C4-2B (cell line): Measurements from ENCODE around the gene GSDMA.
"Not testable (repeated sequence)": the region's sequence is repeated elsewhere in the genome, so short reads cannot be mapped to it uniquely, and the experiment has no call there.

ENCODE experiments used
- H3K27ac ChIP-seq: fragments of 450-650 bp; 2 replicates; pipeline ENCODE4 v1.5.1; 2017
- CTCF ChIP-seq: fragments of 450-650 bp; conservative IDR thresholded peaks from 2 replicates; pipeline ENCODE4 v1.5.1; 2017; ENCODE audit warnings: mild to moderate bottlenecking
- ZFX ChIP-seq: fragments of 450-650 bp; IDR thresholded peaks from 2 replicates; pipeline ENCODE4 v1.6.1; 2017

The GSDMA gene

GRCh38 chr17:40004072-40004471 is 41.3 kb downstream of the GSDMA start:
- H3K27ac ChIP-seq: no peak overlapping the region
- TF ChIP-seq CTCF (no peak), ZFX (no peak)

GRCh38 chr17:40004712-40005111 is 41.9 kb downstream of the GSDMA start:
- TF ChIP-seq CTCF: no peak
- TF ChIP-seq ZFX: no peak
- H3K27ac ChIP-seq: no peak overlapping the region

- H3K27ac ChIP-seq: no peak overlapping the region
- TF ChIP-seq CTCF (no peak), ZFX (no peak)
Measured at GRCh38 chr17:40005520-40005919, 42.7 kb downstream of the GSDMA start.

- peak overlapping the region; percentile 83 for H3K27ac ChIP-seq
Measured at GRCh38 chr17:40010946-40011500, 48.2 kb downstream of the GSDMA start.

- not testable (repeated sequence) for H3K27ac ChIP-seq
Measured at GRCh38 chr17:40012017-40012647, 49.3 kb downstream of the GSDMA start.

GRCh38 chr17:40014375-40014980 is 51.7 kb downstream of the GSDMA start:
- TF ChIP-seq CTCF: no peak
- no peak for TF ChIP-seq ZFX
- 0 out of 2 replicates have a peak overlapping the region, but pooled peaks have one; percentile 4 for H3K27ac ChIP-seq

GRCh38 chr17:40015005-40015997 is 52.5 kb downstream of the GSDMA start, which contains the start of gene CSF3:
TSS of gene CSF3 (plus strand) at chr17:40015440. CDS start at chr17:40015475, 35 bp downstream.
- H3K27ac ChIP-seq: 0 out of 2 replicates have a peak within 1 kb of the TSS, but pooled peaks have one; percentile 4
- no peak for TF ChIP-seq ZFX
- no peak for TF ChIP-seq CTCF
